Measurements from ENCODE around the gene CAMK2G. TPM values are rescaled to one million over a fixed set of nuclear protein-coding genes. Genes with fewer than 3 reads are reported as not detected.
A peak's percentile ranks its signal among the peaks of the same experiment; 100 is the strongest.

Gene CAMK2G
- total RNA-seq, 1 donor from 2014 or later, result 36.6 TPM

DNA sequence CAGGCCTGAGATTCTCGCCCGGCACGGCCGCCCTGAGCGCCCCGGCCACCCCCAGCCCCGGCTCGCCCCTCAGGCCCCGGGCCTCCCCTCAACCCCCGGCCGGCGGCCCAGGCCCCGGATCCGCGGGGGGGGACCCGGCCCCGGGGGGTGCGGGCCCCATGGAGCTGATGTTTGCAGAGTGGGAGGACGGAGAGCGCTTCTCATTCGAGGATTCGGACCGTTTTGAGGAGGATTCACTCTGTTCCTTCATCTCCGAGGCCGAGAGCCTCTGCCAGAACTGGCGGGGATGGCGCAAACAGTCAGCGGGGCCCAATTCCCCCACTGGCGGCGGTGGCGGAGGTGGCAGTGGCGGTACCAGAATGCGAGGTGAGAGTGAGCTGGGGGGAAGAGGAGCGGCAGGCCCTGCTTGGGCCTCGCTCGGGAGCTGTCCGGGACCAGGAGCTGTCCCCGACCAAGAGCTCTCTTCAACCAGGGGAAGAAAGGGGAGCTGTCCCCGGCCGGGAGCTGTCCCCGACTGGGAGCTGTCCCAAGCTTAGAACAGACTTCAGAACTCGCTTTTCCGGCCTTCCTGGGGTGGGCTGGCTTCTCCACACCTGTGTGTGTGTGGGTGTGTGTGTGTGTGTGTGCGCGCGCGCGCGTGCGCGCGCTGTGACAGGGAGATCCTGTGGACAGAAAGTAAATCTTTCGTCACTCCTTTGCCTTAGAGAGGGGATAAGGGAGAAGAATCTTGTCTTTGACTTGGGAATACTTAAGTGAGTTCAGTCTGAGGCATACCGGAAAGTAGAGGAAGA is 88.4 kb downstream of the CAMK2G start:
- H3K36me3 Mint-ChIP-seq, result peaks cover 7% of the 10 kb centered on the region
- peaks cover 19% of the 10 kb centered on the region for H3K4me1 ChIP-seq
- H4K20me1 ChIP-seq (ENCODE audit: low read depth), result peaks cover 36% of the 10 kb centered on the region
- H3K27me3 ChIP-seq, result no peaks in the 10 kb centered on the region
- peak overlapping the region; percentile 67 for H3K9ac ChIP-seq
- H3K36me3 ChIP-seq, result no peaks in the 10 kb centered on the region
- H3K27ac ChIP-seq, result no peak overlapping the region
- peaks cover 7% of the 10 kb centered on the region for H3K27me3 Mint-ChIP-seq (ENCODE audit: insufficient read depth, low read depth)
- peak overlapping the region; percentile 74 for H3K27ac Mint-ChIP-seq
- no peak for TF ChIP-seq CTCF (IDR thresholded peaks at IDR 0.05)
- no peak for TF ChIP-seq EZH2 (IDR thresholded peaks at IDR 0.05)
- TF ChIP-seq EZH2phosphoT487 (IDR thresholded peaks at IDR 0.05), result no peak
- H3K4me3 Mint-ChIP-seq, result peak overlapping the region; percentile 99
- peak overlapping the region; percentile 84 for H3K4me3 ChIP-seq
- H2AFZ ChIP-seq (replicated peaks), result peak overlapping the region; percentile 98
- H3K9me3 Mint-ChIP-seq, result no peaks in the 10 kb centered on the region
- peaks cover 62% of the 10 kb centered on the region for H3K79me2 ChIP-seq (ENCODE audit: low read depth)
- H3K4me2 ChIP-seq, result peak overlapping the region; percentile 95
- peaks cover 34% of the 10 kb centered on the region for H3K4me1 Mint-ChIP-seq
- H3K9me3 ChIP-seq (ENCODE audit: low read depth), result no peaks in the 10 kb centered on the region
- DNase-seq (ENCODE audit: low spot score), result peak; percentile 78
- H3F3A ChIP-seq (ENCODE audit: low read depth), result peaks cover 36% of the 10 kb centered on the region

GRCh38 chr10:73785211-73785720 is 89.1 kb downstream of the CAMK2G start, which contains the start of gene ZSWIM8:
Gene ZSWIM8, plus strand, starts transcription at chr10:73785606. Its CDS starts 273 bp downstream, at chr10:73785879.
- Histone ChIP-seq H3K9ac (peak within 1 kb of the TSS; percentile 67), H3K27ac (no peak within 1 kb of the TSS), H3K36me3 (no peaks in the 10 kb centered on the region), H3K4me2 (peak within 1 kb of the TSS; percentile 95), H2AFZ (replicated peaks) (peak within 1 kb of the TSS; percentile 98), H3F3A (ENCODE audit: low read depth) (peaks cover 41% of the 10 kb centered on the region), H3K4me1 (peaks cover 25% of the 10 kb centered on the region), H3K27me3 (no peaks in the 10 kb centered on the region), H3K4me3 (peak within 1 kb of the TSS; percentile 84), H3K79me2 (ENCODE audit: low read depth) (peaks cover 68% of the 10 kb centered on the region), H3K9me3 (ENCODE audit: low read depth) (no peaks in the 10 kb centered on the region), H4K20me1 (ENCODE audit: low read depth) (peaks cover 36% of the 10 kb centered on the region)
- Mint-ChIP-seq H3K9me3 (no peaks in the 10 kb centered on the region), H3K27me3 (ENCODE audit: insufficient read depth, low read depth) (peaks cover 7% of the 10 kb centered on the region), H3K4me3 (peak within 1 kb of the TSS; percentile 99), H3K4me1 (peaks cover 39% of the 10 kb centered on the region), H3K27ac (peak within 1 kb of the TSS; percentile 78), H3K36me3 (peaks cover 6% of the 10 kb centered on the region)
- peak; percentile 94 for DNase-seq (ENCODE audit: low spot score)
- TF ChIP-seq EZH2phosphoT487 (IDR thresholded peaks at IDR 0.05), result no peak
- TF ChIP-seq CTCF (IDR thresholded peaks at IDR 0.05), result no peak
- no peak for TF ChIP-seq EZH2 (IDR thresholded peaks at IDR 0.05)

GRCh38 chr10:73782749-73783085 is 91.6 kb downstream of the CAMK2G start:
- peak overlapping the region; percentile 100 for H3K4me2 ChIP-seq
- peaks cover 43% of the 10 kb centered on the region for H3F3A ChIP-seq (ENCODE audit: low read depth)
- Mint-ChIP-seq H3K4me3 (peak overlapping the region; percentile 97), H3K9me3 (no peaks in the 10 kb centered on the region), H3K27ac (peak overlapping the region; percentile 99), H3K27me3 (ENCODE audit: insufficient read depth, low read depth) (peaks cover 4% of the 10 kb centered on the region), H3K4me1 (peaks cover 42% of the 10 kb centered on the region), H3K36me3 (no peaks in the 10 kb centered on the region)
- TF ChIP-seq EZH2 (IDR thresholded peaks at IDR 0.05) (no peak), CTCF (IDR thresholded peaks at IDR 0.05) (no peak), EZH2phosphoT487 (IDR thresholded peaks at IDR 0.05) (no peak)
- peak overlapping the region; percentile 81 for H3K9ac ChIP-seq
- peaks cover 26% of the 10 kb centered on the region for H3K4me1 ChIP-seq
- H3K36me3 ChIP-seq, result no peaks in the 10 kb centered on the region
- peaks cover 86% of the 10 kb centered on the region for H3K79me2 ChIP-seq (ENCODE audit: low read depth)
- no peaks in the 10 kb centered on the region for H3K27me3 ChIP-seq
- no peak for DNase-seq (ENCODE audit: low spot score)
- H4K20me1 ChIP-seq (ENCODE audit: low read depth), result peaks cover 36% of the 10 kb centered on the region
- no peaks in the 10 kb centered on the region for H3K9me3 ChIP-seq (ENCODE audit: low read depth)
- H2AFZ ChIP-seq (replicated peaks), result no peak overlapping the region
- H3K4me3 ChIP-seq, result peak overlapping the region; percentile 65
- H3K27ac ChIP-seq, result no peak overlapping the region

All from neural progenitor cell (in vitro differentiated cells).